Pons (tissue), 1 donor: ENCODE results near the gene EFNA2.
"Not testable (repeated sequence)": the region's sequence is repeated elsewhere in the genome, so short reads cannot be mapped to it uniquely, and the experiment has no call there.

Experiments used
- DNase-seq: peaks from one replicate; pipeline ENCODE4 v3.0.0-alpha.2; 2016; ENCODE audit warnings: low spot score

The EFNA2 gene

GRCh38 chr19:1318678-1319471, 33.2 kb downstream of the EFNA2 start:
- no peak for DNase-seq

DNA sequence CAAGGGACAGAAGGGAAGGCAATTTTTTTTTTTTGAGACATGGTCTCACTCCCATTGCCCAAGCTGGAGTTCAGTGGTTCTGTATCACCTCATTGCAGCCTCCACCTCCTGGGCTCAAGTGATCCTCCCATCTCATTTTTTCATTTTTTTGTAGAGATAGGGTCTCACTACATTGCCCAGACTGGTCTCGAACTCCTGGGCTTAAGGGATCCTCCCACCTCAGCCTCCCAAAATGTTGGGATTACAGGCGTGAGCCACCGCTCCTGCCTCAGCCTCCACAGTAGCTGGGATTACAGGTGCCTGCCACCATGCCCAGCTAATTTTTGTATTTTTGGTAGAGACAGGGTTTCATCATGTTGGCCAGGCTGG, 34.6 kb downstream of the EFNA2 start:
- DNase-seq: not testable (repeated sequence)

DNA sequence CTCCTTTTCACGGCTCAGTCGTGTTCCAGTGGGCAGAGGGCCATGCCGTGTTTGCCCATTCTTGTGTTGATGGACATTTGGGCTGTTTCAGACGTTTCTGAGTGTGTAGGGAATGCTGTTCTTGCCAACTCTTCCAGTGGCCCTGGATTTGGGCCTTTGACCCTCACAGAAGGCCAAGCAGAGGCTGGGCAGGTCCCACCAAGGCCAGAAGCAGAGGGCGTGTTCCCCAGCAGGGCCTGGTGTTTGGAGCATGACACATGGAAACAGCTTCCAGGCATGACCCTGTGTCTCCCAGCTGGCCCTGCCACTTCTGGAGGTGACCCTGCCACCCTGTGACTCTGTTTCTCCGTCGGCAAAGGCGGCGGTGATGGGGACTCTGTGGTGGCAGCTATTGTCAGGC, 35.9 kb downstream of the EFNA2 start:
- no peak for DNase-seq

DNA sequence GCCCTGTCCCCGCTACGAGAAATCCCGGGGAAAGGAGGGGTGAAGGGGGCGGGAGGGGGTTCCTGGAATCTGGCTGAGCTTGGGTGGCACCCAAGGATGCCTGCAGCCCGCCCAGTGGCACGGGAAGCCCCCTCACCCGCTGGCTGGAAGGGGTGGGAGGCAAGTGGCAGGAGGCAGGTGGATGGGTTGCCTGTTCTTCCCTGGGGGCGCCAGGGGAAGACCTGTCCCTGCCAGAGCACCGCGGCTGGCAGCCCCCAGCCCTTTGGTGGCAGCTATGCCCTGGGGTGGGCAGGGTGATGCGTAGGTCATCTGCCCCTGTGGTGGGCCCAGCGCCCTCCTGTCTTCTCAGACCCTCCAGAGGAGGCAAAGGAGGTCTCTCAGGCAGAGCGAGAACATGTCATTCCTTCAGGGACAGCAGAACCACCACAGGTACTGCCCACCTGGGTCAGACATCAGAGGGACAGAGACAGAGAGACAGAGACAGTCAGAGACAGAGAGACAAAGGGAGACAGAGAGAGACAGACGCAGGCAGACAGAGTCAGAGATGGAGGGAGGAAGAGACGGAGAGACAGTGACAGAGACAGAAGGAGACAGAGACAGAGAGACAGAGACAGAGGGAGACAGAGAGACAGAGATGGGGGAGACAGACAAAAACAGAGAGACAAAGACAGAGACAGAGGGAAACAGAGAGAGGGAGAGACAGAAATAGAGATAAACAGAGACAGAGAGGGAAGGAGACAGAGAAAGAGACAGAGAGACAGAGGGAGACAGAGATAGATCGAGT, 36.7 kb downstream of the EFNA2 start:
- no peak for DNase-seq

GRCh38 chr19:1324249-1324805, 38.7 kb downstream of the EFNA2 start:
- DNase-seq: no peak

GRCh38 chr19:1324806-1325567, 39.3 kb downstream of the EFNA2 start:
- DNase-seq: peak; percentile 46

DNA sequence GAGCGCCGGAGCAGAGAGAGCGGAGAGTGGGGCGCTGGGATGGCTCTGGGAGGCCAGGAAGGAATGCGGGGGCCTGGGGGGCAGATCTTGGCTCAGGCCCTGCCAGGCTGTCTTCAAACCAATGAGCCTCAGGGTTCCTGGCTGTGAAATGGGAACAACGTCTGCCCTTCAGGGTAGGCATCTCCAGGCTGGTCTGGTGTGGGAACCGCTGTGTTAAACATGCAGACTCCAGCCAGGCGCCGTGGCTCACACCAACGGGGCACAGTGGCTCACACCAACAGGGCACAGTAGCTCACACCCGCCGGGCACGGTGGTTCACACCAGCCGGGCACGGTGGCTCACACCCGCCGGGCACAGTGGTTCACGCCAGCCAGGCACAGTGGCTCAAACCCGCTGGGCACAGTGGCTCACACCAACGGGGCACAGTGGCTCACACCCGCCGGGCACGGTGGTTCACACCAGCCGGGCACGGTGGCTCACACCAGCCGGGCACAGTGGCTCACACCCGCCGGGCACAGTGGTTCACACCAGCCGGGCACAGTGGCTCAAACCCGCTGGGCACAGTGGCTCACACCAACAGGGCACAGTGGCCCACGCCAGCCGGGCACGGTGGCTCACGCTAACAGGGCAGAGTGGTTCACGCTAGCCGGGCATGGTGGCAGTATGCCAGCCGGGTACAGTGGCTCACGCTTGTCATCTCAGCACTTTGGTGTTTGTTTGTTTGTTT, 40.1 kb downstream of the EFNA2 start:
- no peak for DNase-seq

GRCh38 chr19:1327125-1327524, 41.5 kb downstream of the EFNA2 start:
- DNase-seq: no peak

DNA sequence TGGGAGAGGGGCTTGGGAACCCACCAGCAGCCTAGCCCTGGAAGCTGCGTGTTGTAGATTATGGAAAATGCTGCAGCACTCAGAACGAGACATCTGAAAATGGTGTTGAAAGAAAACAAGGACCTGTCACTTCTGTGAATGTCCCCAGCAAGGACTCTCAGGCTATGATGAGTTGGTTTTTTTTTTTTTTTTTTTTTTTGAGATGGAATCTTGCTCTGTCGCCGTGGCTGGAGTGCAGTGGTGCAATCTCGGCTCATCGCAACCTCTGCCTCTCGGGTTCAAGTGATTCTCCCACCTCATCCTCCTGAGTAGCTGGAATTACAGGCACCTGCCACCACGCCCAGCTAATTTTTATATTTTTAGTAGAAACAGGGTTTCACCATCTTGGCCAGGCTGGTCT, 46.5 kb downstream of the EFNA2 start:
- DNase-seq: not testable (repeated sequence)

DNA sequence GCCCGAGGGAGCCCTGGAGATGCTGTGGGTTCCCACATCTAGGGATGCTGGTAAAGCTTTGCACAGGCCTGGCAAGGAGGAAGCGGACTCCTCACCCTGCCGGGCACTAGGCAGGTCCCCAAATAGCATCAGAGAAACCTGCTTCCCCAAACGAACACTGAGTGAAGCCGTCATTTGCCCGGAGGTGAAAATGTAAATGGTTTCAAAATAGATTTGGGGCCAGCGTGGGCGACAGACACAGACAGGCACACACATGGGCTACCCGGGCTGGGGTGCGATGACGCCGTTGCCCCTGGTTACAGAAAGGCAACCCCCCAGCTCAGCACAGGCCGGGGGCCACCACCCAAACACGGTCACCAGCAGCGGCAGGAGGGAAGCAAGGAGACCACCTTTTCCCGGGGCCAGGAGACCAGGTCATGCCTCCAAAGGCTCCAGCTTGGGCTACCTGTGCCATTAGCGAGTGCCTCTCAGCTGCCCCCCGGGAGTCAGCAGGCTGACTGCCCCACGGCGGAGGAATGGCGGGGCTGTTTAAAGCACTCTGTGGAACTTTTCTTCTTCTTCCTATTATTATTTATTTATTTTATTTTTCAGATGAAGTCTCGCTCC, 50.5 kb downstream of the EFNA2 start:
- DNase-seq: no peak

DNA sequence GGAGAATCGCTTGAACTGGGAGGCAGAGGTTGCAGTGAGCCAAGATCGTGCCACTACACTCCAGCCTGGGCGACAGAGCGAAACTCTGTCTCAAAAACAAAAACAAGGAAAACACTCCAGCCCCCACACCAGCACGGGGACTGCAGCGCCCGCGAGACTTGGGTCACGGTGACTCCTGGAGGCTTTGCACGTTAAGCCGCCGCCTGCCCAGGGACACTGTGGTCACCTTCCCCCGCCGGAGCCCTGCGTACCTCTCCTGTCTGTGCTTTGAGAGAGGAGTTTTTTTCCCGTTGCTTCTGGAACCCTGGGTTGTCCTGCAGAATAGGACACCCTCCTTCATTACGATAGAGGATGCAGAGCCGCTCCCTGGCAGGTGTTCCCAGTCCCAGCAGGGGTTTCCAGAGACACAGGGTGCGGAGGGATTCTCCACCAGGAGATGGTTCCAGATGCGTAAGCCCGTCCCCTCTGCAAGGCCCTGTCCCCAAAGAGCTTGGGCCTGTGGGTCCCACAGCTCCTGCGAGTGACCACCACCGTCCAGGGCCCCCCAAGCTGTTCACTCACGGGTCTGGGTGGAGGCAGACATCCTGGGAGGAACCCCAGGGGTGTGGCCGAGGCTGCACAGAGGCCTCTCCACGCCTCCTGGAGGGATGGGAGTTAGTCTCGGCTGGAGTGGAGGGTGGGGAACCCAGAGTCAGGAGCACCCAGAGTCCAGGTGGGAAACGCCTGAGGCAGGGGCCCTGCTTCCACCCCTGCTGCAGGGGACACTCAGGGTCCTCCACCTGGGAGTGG, 55.2 kb downstream of the EFNA2 start:
- DNase-seq: no peak

DNA sequence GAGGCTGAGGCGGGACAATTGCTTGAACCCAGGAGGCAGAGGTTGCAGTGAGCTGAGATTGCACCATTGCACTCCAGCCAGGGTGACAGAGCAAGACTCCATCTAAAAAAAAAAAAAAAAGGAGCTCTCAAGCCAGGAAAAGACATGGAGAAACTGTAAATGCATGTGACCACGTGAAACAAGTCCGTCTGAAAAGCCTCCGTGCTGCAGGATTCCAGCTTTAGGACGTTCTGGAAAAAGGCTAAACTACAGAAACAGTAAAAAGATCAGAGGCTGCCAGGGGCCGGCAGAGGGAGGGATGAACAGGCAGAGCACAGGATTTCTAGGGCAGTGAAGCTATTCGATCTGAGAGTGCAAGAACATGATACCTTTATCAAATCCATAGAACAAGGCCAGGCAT, 57.4 kb downstream of the EFNA2 start:
- DNase-seq: no peak

- DNase-seq: no peak
Measured at GRCh38 chr19:1349211-1349610, 63.5 kb downstream of the EFNA2 start.

- no peak for DNase-seq
Measured at GRCh38 chr19:1350867-1351266, 65.2 kb downstream of the EFNA2 start.
